Stimulated activated CD8-positive, alpha-beta memory T cell treated with anti-CD3 and anti-CD28 coated beads, Interleukin-12 subunit alpha, Interleukin-12 subunit beta, amount 100 ng/mL, for 24 hours (primary cell): ENCODE data around the gene SLC38A5.

Source experiments
- DNase-seq: peaks from one replicate; pipeline ENCODE4 v3.0.0-alpha.2; 2020; ENCODE audit errors: extremely low read depth

SLC38A5 gene

GRCh38 chrX:48491809-48492208, 21.7 kb upstream of the SLC38A5 start:
- no peak for DNase-seq

- DNase-seq, result no peak
These were observed 20.6 kb upstream of the SLC38A5 start for GRCh38 chrX:48490661-48491060.

GRCh38 chrX:48489892-48490291, 19.8 kb upstream of the SLC38A5 start:
- DNase-seq, result no peak

GRCh38 chrX:48489296-48489695, 19.2 kb upstream of the SLC38A5 start:
- no peak for DNase-seq

- DNase-seq, result no peak
These were observed 18.0 kb upstream of the SLC38A5 start for GRCh38 chrX:48488034-48488433.

- no peak for DNase-seq
These were observed 17.3 kb upstream of the SLC38A5 start for GRCh38 chrX:48487362-48487798.

- no peak for DNase-seq
These were observed 12.5 kb upstream of the SLC38A5 start for GRCh38 chrX:48482526-48482925.

- DNase-seq, result no peak
These were observed 10.5 kb upstream of the SLC38A5 start for GRCh38 chrX:48480583-48480982.

- DNase-seq, result no peak
These were observed 10.1 kb upstream of the SLC38A5 start for GRCh38 chrX:48480142-48480541.

GRCh38 chrX:48478806-48479205, 8.7 kb upstream of the SLC38A5 start:
- DNase-seq, result no peak

GRCh38 chrX:48477960-48478755, 8.1 kb upstream of the SLC38A5 start:
- DNase-seq, result no peak

GRCh38 chrX:48476919-48477318, 6.9 kb upstream of the SLC38A5 start:
- DNase-seq, result no peak

- DNase-seq, result peak; percentile 58
These were observed 5.9 kb upstream of the SLC38A5 start, which contains the start of gene FTSJ1 for GRCh38 chrX:48475774-48476577. Gene FTSJ1 (plus strand): TSS chrX:48476199. CDS start chrX:48478048, 1,849 bp downstream.

- DNase-seq, result no peak
These were observed 5.2 kb upstream of the SLC38A5 start for GRCh38 chrX:48475296-48475695.

GRCh38 chrX:48474581-48474980, 4.5 kb upstream of the SLC38A5 start:
- no peak for DNase-seq

- DNase-seq, result no peak
These were observed 4.1 kb upstream of the SLC38A5 start for GRCh38 chrX:48474127-48474526.

GRCh38 chrX:48473704-48473990, 3.6 kb upstream of the SLC38A5 start:
- no peak for DNase-seq

GRCh38 chrX:48472851-48473703, 3.0 kb upstream of the SLC38A5 start:
- DNase-seq, result no peak

GRCh38 chrX:48472225-48472624, 2.2 kb upstream of the SLC38A5 start:
- no peak for DNase-seq

GRCh38 chrX:48471504-48471903, 1.4 kb upstream of the SLC38A5 start:
- no peak for DNase-seq

- DNase-seq, result no peak
These were observed 716 bp upstream of the SLC38A5 start for GRCh38 chrX:48470833-48471118.
